Measurements from ENCODE around the gene FIGNL1.

The FIGNL1 gene

GRCh38 chr7:50394315-50394714 lies 55.8 kb downstream of the FIGNL1 start:
- no peak for DNase-seq
